Lower lobe of right lung (tissue), 2 donors: ENCODE data around the gene GRM7. TPM values are rescaled to one million over a fixed set of nuclear protein-coding genes. Genes with fewer than 3 reads are reported as not detected.

ENCODE experiments used
- ATAC-seq, 2 donors: fragments of 200-7000 bp; cut with Tn5 transposase; one replicate each; pipeline ENCODE4 v1.9.1; 2020 to 2022; ENCODE audit warnings: mild to moderate bottlenecking in 2 of 2, moderate library complexity in 2 of 2
- DNase-seq: peaks from one replicate; pipeline ENCODE4 v3.0.0-alpha.2; 2020
- H3K27ac ChIP-seq: fragments of 200-600 bp; one replicate; pipeline ENCODE4 v1.8.0; 2022
- H3K27me3 ChIP-seq: fragments of 200-600 bp; one replicate; pipeline ENCODE4 v1.8.0; 2022; ENCODE audit warnings: low read depth
- H3K36me3 ChIP-seq: fragments of 200-600 bp; one replicate; pipeline ENCODE4 v1.8.0; 2022; ENCODE audit warnings: mild to moderate bottlenecking
- H3K4me1 ChIP-seq: fragments of 200-600 bp; one replicate; pipeline ENCODE4 v1.8.0; 2022
- H3K4me3 ChIP-seq: fragments of 200-600 bp; one replicate; pipeline ENCODE4 v1.8.0; 2022; ENCODE audit warnings: mild to moderate bottlenecking
- H3K9me3 ChIP-seq: fragments of 200-600 bp; one replicate; pipeline ENCODE4 v1.8.0; 2022
- intact Hi-C: fragments of 100-400 bp; cut with DNase I; formaldehyde crosslinking; loops from one replicate; pipeline ENCODE4 v1.11.0; 2022
- total RNA-seq: library from RNA; stranded (reverse); fragmentation: NEBNext Ultra II Directional; extraction: Animal tissue kit (Norgen Biotek cat#: 25700); gene quantifications from one replicate; pipeline ENCODE4 v1.2.1, GENCODE V29; 2021
- TF ChIP-seq, protein P1 (sequence below): fragments of 200-600 bp; IDR thresholded peaks from one replicate; pipeline ENCODE4 v1.8.0; 2022; ENCODE audit warnings: antibody characterized with exemption, mild to moderate bottlenecking
- donor health status: DM: no; HTN: yes; CAD: no; lungs with severe emphysema.

The GRM7 gene
- total RNA-seq, 1 donor from 2014 or later: 0.86 TPM

DNA sequence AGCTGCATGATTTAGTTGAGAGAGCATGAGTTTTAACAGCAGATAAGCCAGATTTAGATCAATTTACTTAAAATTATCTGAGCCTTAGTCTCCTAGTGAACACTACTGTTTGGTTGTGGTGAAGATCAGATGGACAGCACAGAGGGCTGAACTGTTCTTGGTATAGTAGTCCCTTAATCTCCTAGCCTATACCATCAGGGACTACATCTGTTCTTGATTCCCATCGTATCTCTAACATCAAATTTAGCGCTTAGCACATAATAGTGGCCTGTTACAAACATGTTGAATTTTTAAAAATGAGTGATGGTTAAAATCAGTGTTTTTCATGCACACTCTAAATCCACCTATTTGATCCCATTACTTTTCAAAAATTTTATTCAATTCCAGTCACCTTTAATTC is 507.7 kb downstream of the GRM7 start:
- H3K27ac ChIP-seq: no peak overlapping the region
- H3K36me3 ChIP-seq: no peaks in the 10 kb centered on the region
- H3K27me3 ChIP-seq: no peaks in the 10 kb centered on the region
- DNase-seq (no peak), ATAC-seq (no peak)
- no peak overlapping the region for H3K4me3 ChIP-seq
- H3K4me1 ChIP-seq: no peaks in the 10 kb centered on the region
- H3K9me3 ChIP-seq: no peaks in the 10 kb centered on the region
- intact Hi-C loops: no loop called here
- TF ChIP-seq, protein P1, sequence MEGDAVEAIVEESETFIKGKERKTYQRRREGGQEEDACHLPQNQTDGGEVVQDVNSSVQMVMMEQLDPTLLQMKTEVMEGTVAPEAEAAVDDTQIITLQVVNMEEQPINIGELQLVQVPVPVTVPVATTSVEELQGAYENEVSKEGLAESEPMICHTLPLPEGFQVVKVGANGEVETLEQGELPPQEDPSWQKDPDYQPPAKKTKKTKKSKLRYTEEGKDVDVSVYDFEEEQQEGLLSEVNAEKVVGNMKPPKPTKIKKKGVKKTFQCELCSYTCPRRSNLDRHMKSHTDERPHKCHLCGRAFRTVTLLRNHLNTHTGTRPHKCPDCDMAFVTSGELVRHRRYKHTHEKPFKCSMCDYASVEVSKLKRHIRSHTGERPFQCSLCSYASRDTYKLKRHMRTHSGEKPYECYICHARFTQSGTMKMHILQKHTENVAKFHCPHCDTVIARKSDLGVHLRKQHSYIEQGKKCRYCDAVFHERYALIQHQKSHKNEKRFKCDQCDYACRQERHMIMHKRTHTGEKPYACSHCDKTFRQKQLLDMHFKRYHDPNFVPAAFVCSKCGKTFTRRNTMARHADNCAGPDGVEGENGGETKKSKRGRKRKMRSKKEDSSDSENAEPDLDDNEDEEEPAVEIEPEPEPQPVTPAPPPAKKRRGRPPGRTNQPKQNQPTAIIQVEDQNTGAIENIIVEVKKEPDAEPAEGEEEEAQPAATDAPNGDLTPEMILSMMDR: no peak

DNA sequence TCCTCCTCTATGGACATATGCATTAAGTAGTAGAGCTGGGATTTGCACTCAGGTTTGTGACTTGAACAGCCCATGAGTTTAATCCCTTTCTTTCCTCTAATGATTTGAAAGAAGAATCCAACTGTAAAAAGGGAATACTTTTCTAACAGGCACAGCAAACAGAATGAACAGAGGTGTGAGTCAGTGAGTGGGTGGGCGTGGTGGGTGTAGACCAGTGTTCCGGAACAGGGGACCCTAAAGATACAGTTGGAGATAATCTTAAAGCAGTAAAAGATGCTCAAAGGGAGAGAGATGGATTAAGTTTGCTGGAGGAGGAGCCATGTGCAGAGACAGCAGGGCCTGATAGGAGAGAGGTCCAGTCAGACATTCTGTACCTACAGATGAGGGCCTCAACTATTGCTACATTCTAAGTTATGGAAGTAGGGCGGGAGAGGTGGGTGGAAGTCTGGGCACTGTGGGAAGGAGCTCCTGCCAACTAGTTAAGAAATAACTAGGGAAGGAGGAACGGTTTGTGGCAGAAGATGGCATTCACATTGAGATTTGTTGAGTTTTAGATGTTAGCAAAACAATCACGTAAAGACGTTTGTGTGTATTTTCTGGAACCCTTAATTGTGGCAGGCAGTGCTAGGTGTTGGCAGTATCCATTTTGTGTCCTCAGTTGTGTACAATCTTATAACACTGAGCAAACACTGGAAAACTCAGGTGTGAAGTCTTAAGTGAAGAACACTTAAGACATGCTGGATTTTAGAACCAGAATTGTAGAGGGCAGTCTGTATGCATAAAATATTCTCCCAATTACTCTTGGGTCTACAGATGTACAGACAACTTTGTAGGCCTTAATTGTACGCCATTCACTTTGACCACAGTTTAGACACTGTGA is 511.0 kb downstream of the GRM7 start:
- H3K4me1 ChIP-seq: no peaks in the 10 kb centered on the region
- H3K4me3 ChIP-seq: no peak overlapping the region
- peak; percentile 72 to 82 for ATAC-seq
- H3K9me3 ChIP-seq: no peaks in the 10 kb centered on the region
- H3K36me3 ChIP-seq: no peaks in the 10 kb centered on the region
- no peak overlapping the region for H3K27ac ChIP-seq
- DNase-seq: no peak
- TF ChIP-seq, protein P1: no peak
- H3K27me3 ChIP-seq: no peaks in the 10 kb centered on the region
- intact Hi-C loops: no loop called here

DNA sequence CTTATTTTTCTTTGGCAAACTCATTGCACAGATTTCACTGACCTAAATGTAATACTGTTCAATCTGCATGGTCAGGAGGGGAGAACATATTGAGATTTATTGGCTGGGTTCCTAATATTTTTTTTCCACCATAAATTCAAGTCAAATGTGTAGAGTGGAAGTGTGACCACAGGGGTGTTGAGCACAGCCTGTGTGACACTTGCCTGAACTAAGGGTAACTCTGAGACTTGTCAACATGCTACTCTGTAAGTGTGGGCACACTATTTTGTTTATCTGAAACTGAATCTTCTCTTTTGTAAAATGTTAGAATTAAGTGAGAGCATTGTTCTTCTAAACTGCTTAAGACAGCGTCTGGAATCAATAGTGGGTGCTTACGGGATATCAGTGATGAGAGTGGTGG is 516.2 kb downstream of the GRM7 start:
- H3K4me3 ChIP-seq: no peak overlapping the region
- H3K4me1 ChIP-seq: no peaks in the 10 kb centered on the region
- ATAC-seq: no peak
- DNase-seq: no peak
- H3K36me3 ChIP-seq: no peaks in the 10 kb centered on the region
- no peak overlapping the region for H3K27ac ChIP-seq
- no peaks in the 10 kb centered on the region for H3K9me3 ChIP-seq
- intact Hi-C loops: no loop called here
- no peaks in the 10 kb centered on the region for H3K27me3 ChIP-seq
- TF ChIP-seq, protein P1: no peak

DNA sequence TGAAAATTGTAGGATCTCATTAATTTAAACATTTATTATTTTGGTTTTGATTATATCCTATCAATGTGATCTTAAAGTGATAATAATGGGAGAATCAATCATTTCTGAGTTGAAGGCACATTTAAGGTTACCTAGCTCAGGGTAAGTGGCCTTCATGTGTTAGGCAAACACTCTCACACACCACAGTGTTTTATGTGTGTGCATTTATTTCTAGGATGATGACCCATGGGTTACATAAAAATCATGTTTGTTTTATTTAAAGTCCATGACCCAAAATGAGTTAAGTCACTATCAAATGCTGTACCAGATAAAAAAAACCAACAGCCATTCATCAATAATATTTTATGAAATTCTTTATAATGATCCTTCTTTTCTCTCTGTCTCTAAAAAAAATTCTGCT is 520.8 kb downstream of the GRM7 start:
- intact Hi-C loops: no loop called here
- no peak overlapping the region for H3K27ac ChIP-seq
- H3K4me1 ChIP-seq: peaks cover 5% of the 10 kb centered on the region
- TF ChIP-seq, protein P1: no peak
- no peaks in the 10 kb centered on the region for H3K9me3 ChIP-seq
- no peak for ATAC-seq
- no peak overlapping the region for H3K4me3 ChIP-seq
- DNase-seq: no peak
- H3K36me3 ChIP-seq: no peaks in the 10 kb centered on the region
- H3K27me3 ChIP-seq: no peaks in the 10 kb centered on the region

DNA sequence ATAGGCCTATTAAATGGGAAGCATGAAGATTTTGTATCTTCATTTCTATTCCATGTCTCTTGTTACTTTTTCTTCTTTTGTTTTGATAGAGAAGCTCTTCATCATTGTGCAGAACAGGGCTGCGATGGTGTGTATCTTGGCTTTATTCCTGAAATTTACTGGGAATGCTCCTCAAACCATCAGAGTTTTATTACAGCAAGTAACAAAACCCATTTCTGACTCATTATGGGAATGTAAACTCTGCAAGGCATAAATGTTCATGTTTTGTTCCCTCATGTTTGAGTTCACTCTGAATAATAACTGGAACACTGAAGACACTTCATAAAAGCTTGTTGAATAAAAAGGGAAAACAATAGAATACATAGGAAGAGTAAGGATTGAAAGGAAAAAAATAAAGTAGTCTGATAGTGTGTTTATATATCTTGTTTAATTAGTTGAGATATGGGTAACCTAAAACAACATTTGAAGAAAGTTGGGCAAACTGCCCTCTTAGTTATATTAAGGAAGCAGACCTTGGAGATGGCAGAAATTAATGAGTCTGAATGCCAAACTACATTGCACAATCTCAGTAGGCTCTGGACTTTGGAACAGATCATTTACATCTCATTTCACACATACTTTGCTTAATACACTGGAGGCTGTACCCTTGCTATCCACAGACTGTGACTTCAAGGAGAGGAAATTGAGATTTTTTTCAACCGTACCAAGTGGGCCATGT is 521.5 kb downstream of the GRM7 start:
- Histone ChIP-seq H3K27ac (no peak overlapping the region), H3K4me1 (peaks cover 5% of the 10 kb centered on the region), H3K27me3 (no peaks in the 10 kb centered on the region), H3K4me3 (no peak overlapping the region), H3K36me3 (no peaks in the 10 kb centered on the region), H3K9me3 (no peaks in the 10 kb centered on the region)
- TF ChIP-seq, protein P1: no peak
- ATAC-seq (peak; percentile 35 to 44), DNase-seq (no peak)
- intact Hi-C loops: no loop called here
